HG02973 (cell line): ENCODE measurements around the gene MMP25.

Experiments used
- ATAC-seq: cut with Tn5 transposase; IDR thresholded peaks from one replicate; pipeline ENCODE4 v1.9.1; 2021; ENCODE audit warnings: moderate library complexity; ENCODE audit not compliant: unreplicated experiment

Gene MMP25

GRCh38 chr16:3015865-3016521, 30.4 kb upstream of the MMP25 start:
- no peak for ATAC-seq

- no peak for ATAC-seq
These were observed 29.0 kb upstream of the MMP25 start for GRCh38 chr16:3017344-3017743.

- no peak for ATAC-seq
These were observed 28.4 kb upstream of the MMP25 start, which contains the start of gene CLDN6 for GRCh38 chr16:3017794-3018506. CLDN6 (minus strand) TSS chr16:3018183; CDS start chr16:3016021, 2,162 bp downstream.

GRCh38 chr16:3019594-3020246, 26.6 kb upstream of the MMP25 start:
- ATAC-seq, result no peak

GRCh38 chr16:3020247-3020603, 26.1 kb upstream of the MMP25 start, which contains the start of gene TNFRSF12A:
TNFRSF12A (plus strand) TSS chr16:3020368; CDS start chr16:3020398, 30 bp downstream.
- no peak for ATAC-seq

- no peak for ATAC-seq
These were observed 25.5 kb upstream of the MMP25 start for GRCh38 chr16:3020604-3021448.

- ATAC-seq, result no peak
These were observed 24.7 kb upstream of the MMP25 start for GRCh38 chr16:3021449-3022207.

- no peak for ATAC-seq
These were observed 24.1 kb upstream of the MMP25 start for GRCh38 chr16:3022208-3022683.

- ATAC-seq, result no peak
These were observed 23.5 kb upstream of the MMP25 start for GRCh38 chr16:3022684-3023414.

- no peak for ATAC-seq
These were observed 23.0 kb upstream of the MMP25 start for GRCh38 chr16:3023415-3023668.

- ATAC-seq, result peak; percentile 52
These were observed 22.5 kb upstream of the MMP25 start, which contains the start of the genes HCFC1R1 and THOC6 for GRCh38 chr16:3023669-3024478. HCFC1R1 (minus strand) TSS chr16:3023942; CDS start chr16:3023941, 1 bp downstream. THOC6 (plus strand) TSS chr16:3024035; CDS start chr16:3024327, 292 bp downstream.

- ATAC-seq, result no peak
These were observed 21.0 kb upstream of the MMP25 start for GRCh38 chr16:3025032-3026002.

- no peak for ATAC-seq
These were observed 20.4 kb upstream of the MMP25 start for GRCh38 chr16:3026003-3026378.

- ATAC-seq, result no peak
These were observed 19.5 kb upstream of the MMP25 start for GRCh38 chr16:3026609-3027488.

- no peak for ATAC-seq
These were observed 18.9 kb upstream of the MMP25 start for GRCh38 chr16:3027489-3027795.

- no peak for ATAC-seq
These were observed 18.2 kb upstream of the MMP25 start for GRCh38 chr16:3027983-3028715.
